H1 (cell line): ENCODE measurements around the gene VAMP3. TPM values are rescaled to one million over a fixed set of nuclear protein-coding genes. Genes with fewer than 3 reads are reported as not detected.
A peak's percentile ranks its signal among the peaks of the same experiment; 100 is the strongest.

Experiments
- CTCF ChIA-PET: fragments of 300-600 bp; sonication (Branson Sonifier 250); formaldehyde crosslinking; loops from one replicate; lab custom pipeline; 2021; ENCODE audit not compliant: partially characterized antibody; lab: Charles Lee
- POLR2A ChIA-PET: fragments of 300-600 bp; sonication (Branson Sonifier 250); formaldehyde crosslinking; loops from one replicate; lab custom pipeline; 2021; ENCODE audit warnings: inconsistent platforms; ENCODE audit not compliant: partially characterized antibody; lab: Charles Lee
- DNase-seq, 2 experiments: peaks; one replicate each; pipeline versions ENCODE4 v3.0.0 to v3.0.0-alpha.2; 2010 to 2022; ENCODE audit warnings: low spot score in 2 of 2, low read depth in 1 of 2, mixed read lengths in 1 of 2
- FAIRE-seq: peaks from 2 replicates; lab custom pipeline; 2011; peaks lifted over from hg19 to GRCh38; lab: Jason Lieb, UNC
- H2AFZ ChIP-seq: 2 replicates; pipeline ENCODE4 v1.8.1; 2012; ENCODE audit warnings: low read length, inconsistent platforms
- H2AK5ac ChIP-seq: 2 replicates; pipeline ENCODE4 v1.6.1; 2013; ENCODE audit warnings: low read depth, low read length
- H2BK120ac ChIP-seq: replicated peaks from 2 replicates; pipeline ENCODE3; 2013; ENCODE audit warnings: low read depth, low read length, inconsistent platforms
- H2BK12ac ChIP-seq: 2 replicates; pipeline ENCODE4 v1.6.1; 2013; ENCODE audit warnings: low read depth, low read length
- H2BK15ac ChIP-seq: 2 replicates; pipeline ENCODE4 v1.6.1; 2013; ENCODE audit warnings: low read length
- H2BK20ac ChIP-seq: 2 replicates; pipeline ENCODE4 v1.6.1; 2013; ENCODE audit warnings: low read length
- H2BK5ac ChIP-seq: 2 replicates; pipeline ENCODE4 v1.6.1; 2013; ENCODE audit warnings: low read depth, low read length
- H3K14ac ChIP-seq: 2 replicates; pipeline ENCODE4 v1.6.1; 2013; ENCODE audit warnings: inconsistent platforms; ENCODE audit not compliant: insufficient read length
- H3K18ac ChIP-seq: 2 replicates; pipeline ENCODE4 v1.6.1; 2013; ENCODE audit warnings: low read length; ENCODE audit errors: extremely low read depth
- H3K23ac ChIP-seq: 2 replicates; pipeline ENCODE4 v1.6.1; 2013; ENCODE audit warnings: inconsistent platforms; ENCODE audit not compliant: insufficient read length
- H3K23me2 ChIP-seq: 2 replicates; pipeline ENCODE4 v1.6.1; 2013; ENCODE audit warnings: low read depth, low read length
- H3K27ac ChIP-seq: 2 replicates; pipeline ENCODE4 v1.6.1; 2011; ENCODE audit warnings: low read depth, low read length, inconsistent platforms
- H3K27me3 ChIP-seq, 4 experiments: replicated peaks in 1 of 4; 1 replicate in 1 of 4; 2 replicates in 3 of 4; pipeline versions ENCODE4 v1.6.1 to v1.8.1; 2011 to 2013; ENCODE audit warnings: low read length in 3 of 4, mild to moderate bottlenecking in 3 of 4, inconsistent platforms in 2 of 4, mixed read lengths in 2 of 4, moderate library complexity in 1 of 4; ENCODE audit not compliant: control insufficient read depth in 3 of 4, insufficient read depth in 3 of 4; ENCODE audit errors: extremely low read depth in 1 of 4
- H3K36me3 ChIP-seq, 4 experiments: 2 replicates each; pipeline versions ENCODE4 v1.6.1 to v1.8.1; 2011 to 2013; ENCODE audit warnings: mild to moderate bottlenecking in 4 of 4, low read length in 3 of 4, moderate library complexity in 2 of 4, control low read depth in 1 of 4, inconsistent platforms in 1 of 4; ENCODE audit not compliant: insufficient read depth in 4 of 4, control insufficient read depth in 2 of 4
- H3K4ac ChIP-seq: replicated peaks from 2 replicates; pipeline ENCODE3; 2013; ENCODE audit warnings: low read length, low read depth, mixed read lengths, inconsistent platforms; ENCODE audit not compliant: insufficient read length
- H3K4me1 ChIP-seq, 4 experiments: replicated peaks in 1 of 4; 1 replicate in 1 of 4; 2 replicates in 3 of 4; pipeline versions ENCODE4 v1.6.1 to v1.8.1; 2011 to 2013; ENCODE audit warnings: low read length in 3 of 4, inconsistent platforms in 2 of 4, mixed read lengths in 1 of 4; ENCODE audit not compliant: insufficient read depth in 4 of 4, control insufficient read depth in 3 of 4
- H3K4me2 ChIP-seq, 2 experiments: 2 replicates each; pipeline versions ENCODE4 v1.6.1 to v1.8.1; 2011 to 2013; ENCODE audit warnings: low read depth in 2 of 2, low read length in 2 of 2, control low read depth in 1 of 2, inconsistent platforms in 1 of 2, mild to moderate bottlenecking in 1 of 2; ENCODE audit not compliant: insufficient read depth in 1 of 2
- H3K4me3 ChIP-seq, 4 experiments: fragments of 200-600, 300-600 bp in 1 of 4; sonication (generic), shearing (Covaris generic), sonication (Bioruptor Twin) in 1 of 4; 2 replicates each; pipeline versions ENCODE4 v1.5.1 to v1.8.1; 2011 to 2016; ENCODE audit warnings: low read length in 4 of 4, low read depth in 3 of 4, control low read depth in 2 of 4, inconsistent platforms in 2 of 4, mild to moderate bottlenecking in 2 of 4, mixed read lengths in 1 of 4, moderate library complexity in 1 of 4; ENCODE audit not compliant: insufficient read depth in 2 of 4; ENCODE audit errors: extremely low read depth in 1 of 4
- H3K56ac ChIP-seq: replicated peaks from 2 replicates; pipeline ENCODE3; 2013; ENCODE audit warnings: low read depth, mild to moderate bottlenecking, mixed read lengths, low read length, inconsistent platforms; ENCODE audit not compliant: insufficient read length
- H3K79me1 ChIP-seq: 2 replicates; pipeline ENCODE4 v1.6.1; 2013; ENCODE audit warnings: low read depth, low read length, control low read depth
- H3K79me2 ChIP-seq, 2 experiments: 2 replicates each; pipeline versions ENCODE4 v1.6.1 to v1.8.1; 2012 to 2013; ENCODE audit warnings: low read length in 2 of 2, mild to moderate bottlenecking in 2 of 2, inconsistent platforms in 1 of 2; ENCODE audit not compliant: insufficient read depth in 2 of 2, control insufficient read depth in 1 of 2
- H3K9ac ChIP-seq, 4 experiments: replicated peaks in 1 of 4; 1 replicate in 1 of 4; 2 replicates in 3 of 4; pipeline versions ENCODE4 v1.6.1 to v1.8.1; 2011 to 2013; ENCODE audit warnings: low read depth in 3 of 4, low read length in 3 of 4, control low read depth in 2 of 4, mild to moderate bottlenecking in 2 of 4, moderate library complexity in 2 of 4, inconsistent platforms in 1 of 4; ENCODE audit errors: extremely low read depth in 1 of 4
- H3K9me3 ChIP-seq, 2 experiments: 2 replicates each; pipeline versions ENCODE4 v1.6.1 to v1.8.1; 2012 to 2013; ENCODE audit warnings: mild to moderate bottlenecking in 2 of 2, moderate library complexity in 2 of 2, control low read depth in 1 of 2, inconsistent platforms in 1 of 2, low read depth in 1 of 2, low read length in 1 of 2, mixed read lengths in 1 of 2; ENCODE audit not compliant: insufficient read depth in 2 of 2
- H4K20me1 ChIP-seq, 2 experiments: replicated peaks in 1 of 2; 2 replicates each; pipeline versions ENCODE3 to v1.8.1; 2011 to 2013; ENCODE audit warnings: inconsistent platforms in 2 of 2, low read length in 2 of 2, mild to moderate bottlenecking in 1 of 2; ENCODE audit not compliant: insufficient read depth in 2 of 2, control insufficient read depth in 1 of 2
- H4K5ac ChIP-seq: 2 replicates; pipeline ENCODE4 v1.6.1; 2013; ENCODE audit warnings: low read length, low read depth, mixed read lengths, inconsistent platforms; ENCODE audit not compliant: insufficient read length
- H4K8ac ChIP-seq: 2 replicates; pipeline ENCODE4 v1.8.0; 2013; ENCODE audit warnings: mild to moderate bottlenecking, moderate library complexity, low read length, inconsistent platforms; ENCODE audit not compliant: insufficient read depth; ENCODE audit errors: extremely low read depth
- H4K91ac ChIP-seq: replicated peaks from 2 replicates; pipeline ENCODE3; 2013; ENCODE audit warnings: low read length, mixed read lengths, inconsistent platforms; ENCODE audit not compliant: insufficient read length
- CBX5 ChIP-seq: fragments of 300-800, 300-1000 bp; sonication (generic); IDR thresholded peaks from 2 replicates; pipeline ENCODE4 v1.7.1; 2016; ENCODE audit warnings: antibody characterized with exemption, low read length, low read depth
- KDM1A ChIP-seq: fragments of 200-600, 300-600 bp; sonication (generic); IDR thresholded peaks from 2 replicates; pipeline ENCODE4 v1.7.1; 2016; ENCODE audit warnings: mild to moderate bottlenecking, low read length, borderline replicate concordance
- KDM4A ChIP-seq: IDR thresholded peaks from one replicate; pipeline ENCODE4 v1.7.1; 2012; ENCODE audit warnings: low read depth, mild to moderate bottlenecking, moderate library complexity, low read length, inconsistent platforms; ENCODE audit not compliant: severe bottlenecking
- MAX ChIP-seq: IDR thresholded peaks from 2 replicates; pipeline ENCODE4 v1.6.1; 2012; ENCODE audit warnings: inconsistent platforms
- NANOG ChIP-seq: IDR thresholded peaks from 2 replicates; pipeline ENCODE4 v1.6.1; 2011; ENCODE audit warnings: low read length, low read depth, mild to moderate bottlenecking, inconsistent platforms; ENCODE audit not compliant: insufficient read depth, poor library complexity, severe bottlenecking
- POLR2A ChIP-seq, 2 experiments: IDR thresholded peaks; 1 replicate in 1 of 2; 2 replicates in 1 of 2; pipeline ENCODE4 v1.6.1; 2011; ENCODE audit warnings: low read depth in 2 of 2, low read length in 2 of 2, mild to moderate bottlenecking in 2 of 2; ENCODE audit errors: control extremely low read depth in 1 of 2
- SIRT6 ChIP-seq: IDR thresholded peaks from one replicate; pipeline ENCODE4 v1.7.1; 2012; ENCODE audit warnings: low read length, inconsistent platforms
- SP4 ChIP-seq: IDR thresholded peaks from 2 replicates; pipeline ENCODE4 v1.6.1; 2012; ENCODE audit warnings: low read length, inconsistent platforms
- TAF1 ChIP-seq: IDR thresholded peaks from 2 replicates; pipeline ENCODE4 v1.6.1; 2011; ENCODE audit warnings: mild to moderate bottlenecking, low read depth, low read length
- WGBS, 2 experiments: shearing (Covaris generic) in 1 of 2; methylation state at CpG; one replicate each; pipeline versions ENCODE4 v1.1.6 to v1.1.7; 2013 to 2015; ENCODE audit warnings: low lambda C conversion rate in 2 of 2, mixed read lengths in 2 of 2, inconsistent platforms in 1 of 2, low coverage in 1 of 2, missing lambda C conversion rate in 1 of 2; ENCODE audit not compliant: insufficient replicate concordance in 2 of 2, insufficient coverage in 1 of 2, insufficient read length in 1 of 2; ENCODE audit errors: extremely low coverage in 1 of 2, missing lambda C conversion rate in 1 of 2; 5-methylcytosine and 5-hydroxymethylcytosine counted together
- polyA plus RNA-seq, 7 experiments: library from polyadenylated mRNA; depleted of rRNA in 3 of 7; stranded (reverse) in 5 of 7; unstranded in 2 of 7; fragments of >200 nt in 5 of 7; fragments of 200-250 nt in 2 of 7; gene quantifications; 1 replicate in 5 of 7; 2 replicates in 1 of 7; 4 replicates in 1 of 7; pipeline versions ENCODE4 v1.2.1 to v1.2.3, GENCODE V29; 2011 to 2013; ENCODE audit warnings: missing spikeins in 2 of 7, mixed read lengths in 2 of 7
- total RNA-seq: library from RNA; stranded (reverse); fragmentation: NEBNext Ultra II Directional; extraction: Animal tissue kit (Norgen Biotek cat#: 25700); gene quantifications from 2 replicates; pipeline ENCODE4 v1.2.1, GENCODE V29; 2021

Gene VAMP3
- total and polyA plus RNA-seq, 2 of the 8 experiments (the other 6 are each of a cell fraction or from before 2014, with no cell fraction given), result 27.9 to 36.7 TPM

DNA sequence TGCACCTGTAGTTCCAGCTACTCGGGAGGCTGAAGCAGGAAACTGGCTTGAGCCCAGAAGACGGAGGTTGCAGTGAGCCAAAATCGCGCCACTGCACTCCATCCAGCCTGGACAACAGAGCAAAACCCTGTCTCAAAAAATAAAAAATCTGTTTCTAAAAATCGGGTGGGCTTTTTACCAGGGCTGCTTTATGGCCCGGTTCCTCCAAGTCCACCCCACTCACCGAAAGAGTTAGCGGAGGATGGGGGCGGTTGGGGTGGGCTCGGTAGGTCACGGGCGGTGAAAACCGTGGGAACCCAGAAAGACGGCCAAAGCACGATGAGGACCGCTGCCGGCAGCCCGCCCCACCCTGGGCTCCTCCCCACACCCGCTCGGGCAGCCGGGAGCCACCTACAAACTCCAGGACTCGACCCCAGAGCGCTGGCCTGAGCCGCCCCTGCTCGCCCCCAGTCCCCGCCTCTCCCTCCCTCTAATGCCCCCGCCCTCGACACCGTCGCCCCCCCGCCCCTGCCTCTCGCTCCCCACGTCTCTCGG is 12.1 kb downstream of the VAMP3 start:
- peak overlapping the region; percentile 40 to 66 (median 55) for H3K4me3 ChIP-seq
- H2BK120ac ChIP-seq, result no peak overlapping the region
- H3K23me2 ChIP-seq, result peaks cover 2% of the 10 kb centered on the region; the same call in 1 of the 2 replicates
- no peak overlapping the region for H3K23ac ChIP-seq
- no peak overlapping the region for H3K4ac ChIP-seq
- 0 out of 2 replicates have a peak overlapping the region, but pooled peaks have one; percentile 53 for H2AK5ac ChIP-seq
- H4K8ac ChIP-seq, result peak overlapping the region; percentile 57; the same call in 1 of the 2 replicates
- H2BK12ac ChIP-seq, result no peak overlapping the region
- H3K27me3 ChIP-seq, result peaks cover 0 to 8% (median 7%) of the 10 kb centered on the region in 4 experiments; a peak in 5 of 7 replicates
- H3K18ac ChIP-seq, result no peak overlapping the region
- peaks cover 7 to 46% (median 21%) of the 10 kb centered on the region in 4 experiments; a peak in 6 of 8 replicates for H3K36me3 ChIP-seq
- no peak overlapping the region for H3K56ac ChIP-seq
- H2BK5ac ChIP-seq, result no peak overlapping the region
- H3K27ac ChIP-seq, result no peak overlapping the region
- H3K4me1 ChIP-seq, result peaks cover 0 to 6% (median 0%) of the 10 kb centered on the region in 4 experiments; a peak in 2 of 7 replicates
- peak in 1 of 2 experiments; percentile 82 for DNase-seq
- POLR2A ChIA-PET, result interaction anchor here (0.9 to 2.8 kb wide), 6 partner anchors 9 to 587 kb away, joined by 3 to 8 read pairs (median 3); partner anchors contain the start of gene VAMP3
- WGBS, 2 experiments, result 26% methylated on average over 11 of the region's 34 CpGs; no CpG with 5 or more reads in 1 of the 2 experiments
- H3K14ac ChIP-seq, result no peak overlapping the region
- H4K5ac ChIP-seq, result peak overlapping the region; percentile 36
- no peak overlapping the region for H2AFZ ChIP-seq
- no peak overlapping the region for H2BK15ac ChIP-seq
- TF ChIP-seq MAX, result no peak
- peak; percentile 57 for TF ChIP-seq KDM4A
- no peak for TF ChIP-seq NANOG
- no peak for TF ChIP-seq SIRT6
- TF ChIP-seq KDM1A, result peak; percentile 81
- no peak for TF ChIP-seq CBX5
- TF ChIP-seq POLR2A (IDR thresholded peaks at IDR 0.05; ENCODE audit: control extremely low read depth in 1 of 2, low read depth in 2 of 2, low read length in 2 of 2), result peak in 1 of 2 experiments; percentile 38; a peak in 1 of 3 replicates
- TF ChIP-seq TAF1, result 0 out of 2 replicates have a peak, but pooled peaks have one; percentile 26
- TF ChIP-seq SP4, result no peak
- TF ChIP-seq, all 59 proteins: peak for 4
- Histone ChIP-seq H2BK20ac (no peak overlapping the region), H3K79me1 (no peaks in the 10 kb centered on the region), H3K9ac (peak overlapping the region in 2 of 4 experiments; percentile 8 to 24; a peak in 3 of 7 replicates), H4K20me1 (peaks cover 0 to 2% of the 10 kb centered on the region in 2 experiments), H3K9me3 (peaks cover 0 to 6% of the 10 kb centered on the region in 2 experiments; a peak in 1 of 4 replicates), H4K91ac (no peak overlapping the region), H3K79me2 (no peaks in the 10 kb centered on the region), H3K4me2 (peak overlapping the region; percentile 54 to 60)
- CTCF ChIA-PET, result interaction anchor here (0.7 to 2.0 kb wide), 3 partner anchors 114 to 116 kb away, joined by 3 to 7 read pairs (median 7); no protein-coding TSS in a partner anchor
- no peak for FAIRE-seq
